GDM1 (cell line): ENCODE data around the gene ZNF554.

Source experiments
- DNase-seq: peaks from one replicate; lab custom pipeline; 2025; lab: John Stamatoyannopoulos, UW

The ZNF554 gene

DNA sequence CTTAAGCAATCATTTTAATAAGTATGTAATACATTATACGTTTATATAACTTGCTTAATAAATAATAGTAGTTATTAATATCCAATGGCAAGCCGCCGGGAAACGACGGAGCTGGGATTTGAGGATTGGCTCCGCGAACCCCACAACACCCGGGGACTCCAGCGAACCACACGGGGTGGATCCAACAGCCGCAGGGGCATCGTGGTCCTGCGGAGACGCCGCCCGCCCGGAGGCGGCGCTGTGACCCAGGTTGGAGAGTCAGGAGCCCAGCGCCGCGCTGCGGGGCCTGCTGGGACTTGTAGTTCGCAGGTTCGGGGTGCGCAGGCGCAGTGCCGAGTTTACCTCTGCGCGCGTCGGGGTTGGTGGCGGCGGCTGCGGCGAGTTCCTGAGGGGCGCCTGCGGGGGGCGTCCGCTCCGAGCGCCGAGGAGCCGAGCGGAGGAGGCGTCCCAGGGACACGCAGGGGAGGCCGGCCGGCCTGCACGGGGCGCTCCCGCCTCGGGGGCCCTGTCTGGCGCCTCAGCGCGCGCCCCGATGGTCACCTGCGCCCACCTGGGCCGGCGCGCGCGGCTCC lies at the start of gene ZNF554:
Gene ZNF554, plus strand, starts transcription at position 329 of the 572 bp plus-strand sequence. Its CDS starts 204 bp downstream, at position 533.
- DNase-seq = peak; percentile 95

GRCh38 chr19:2770055-2771013 lies 49.3 kb upstream of the ZNF554 start:
- peak; percentile 61 for DNase-seq

DNA sequence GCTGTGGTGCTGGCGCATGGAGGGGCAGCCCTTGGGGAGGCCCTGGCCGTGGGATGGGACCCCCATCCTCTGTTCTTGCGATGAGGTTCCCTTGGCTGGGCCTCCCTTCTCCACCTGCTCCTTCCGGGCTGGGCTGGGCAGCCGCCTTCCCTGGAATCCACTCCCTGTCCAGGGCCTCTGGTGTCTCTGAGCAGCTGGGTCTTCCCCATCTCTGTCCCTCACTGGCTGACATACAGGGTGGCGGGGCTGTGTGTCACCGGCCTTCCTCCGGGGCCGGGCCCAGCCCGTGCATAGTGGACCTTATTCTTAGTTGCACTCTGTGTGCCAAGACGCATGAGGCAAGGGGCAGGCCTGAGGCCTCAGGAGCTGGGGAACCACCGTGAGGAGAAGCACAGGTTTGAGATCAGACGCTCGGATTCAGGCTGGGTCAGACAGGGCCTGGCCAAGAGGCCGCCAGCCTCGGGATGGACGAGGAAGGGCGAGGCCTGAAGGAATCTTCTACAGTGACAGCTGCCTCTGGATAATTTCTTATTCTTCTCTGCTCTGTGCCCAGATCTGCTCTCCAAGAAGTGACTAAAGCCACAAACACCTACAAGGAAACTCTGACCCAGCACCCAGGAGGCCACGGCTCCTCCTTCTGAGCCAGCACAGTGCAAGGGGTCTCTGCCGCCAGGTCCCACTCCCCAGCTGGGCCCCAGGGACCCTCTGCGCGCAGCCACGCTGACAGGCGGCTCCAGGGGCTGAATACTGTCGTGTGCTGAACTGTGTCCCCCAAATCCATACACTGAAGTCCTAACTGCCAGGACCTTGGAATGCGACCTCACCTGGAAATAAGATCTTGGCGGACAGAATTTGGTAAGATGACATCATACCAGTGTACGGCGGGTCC lies 47.6 kb upstream of the ZNF554 start:
- no peak for DNase-seq

- DNase-seq = no peak
These were observed 45.5 kb upstream of the ZNF554 start for GRCh38 chr19:2774083-2774679.

DNA sequence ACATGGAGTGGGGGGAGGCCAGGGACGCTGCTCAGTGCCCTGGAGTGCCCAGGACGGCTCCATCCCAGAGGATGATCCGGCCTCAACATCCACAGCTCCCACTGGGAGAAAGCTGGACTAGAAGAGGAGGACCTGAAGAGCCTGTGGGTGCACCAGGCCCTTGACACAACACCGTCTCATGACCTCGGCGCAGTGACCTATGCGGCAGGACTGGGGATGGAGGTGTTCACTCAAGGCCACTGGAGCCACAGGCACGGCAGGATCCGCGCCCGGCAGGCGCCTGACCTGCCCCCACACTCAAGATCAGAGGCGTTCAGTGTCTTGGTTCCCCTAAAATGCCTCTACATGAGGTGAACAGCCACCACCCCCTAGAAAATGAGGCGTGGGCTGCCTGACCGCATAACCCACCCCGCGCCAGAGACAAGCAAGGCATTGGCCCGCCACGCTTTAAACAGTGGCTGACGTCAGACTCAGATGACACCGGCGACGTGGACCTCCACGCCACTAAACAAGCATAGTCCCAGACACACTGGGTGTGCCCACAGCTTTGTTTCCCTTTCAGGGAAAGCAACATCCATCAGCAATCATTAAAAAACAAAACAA lies 44.6 kb upstream of the ZNF554 start:
- DNase-seq = no peak

- DNase-seq = peak; percentile 52
These were observed 43.9 kb upstream of the ZNF554 start for GRCh38 chr19:2775556-2776430.

GRCh38 chr19:2777952-2778683 lies 41.5 kb upstream of the ZNF554 start:
- DNase-seq = no peak

DNA sequence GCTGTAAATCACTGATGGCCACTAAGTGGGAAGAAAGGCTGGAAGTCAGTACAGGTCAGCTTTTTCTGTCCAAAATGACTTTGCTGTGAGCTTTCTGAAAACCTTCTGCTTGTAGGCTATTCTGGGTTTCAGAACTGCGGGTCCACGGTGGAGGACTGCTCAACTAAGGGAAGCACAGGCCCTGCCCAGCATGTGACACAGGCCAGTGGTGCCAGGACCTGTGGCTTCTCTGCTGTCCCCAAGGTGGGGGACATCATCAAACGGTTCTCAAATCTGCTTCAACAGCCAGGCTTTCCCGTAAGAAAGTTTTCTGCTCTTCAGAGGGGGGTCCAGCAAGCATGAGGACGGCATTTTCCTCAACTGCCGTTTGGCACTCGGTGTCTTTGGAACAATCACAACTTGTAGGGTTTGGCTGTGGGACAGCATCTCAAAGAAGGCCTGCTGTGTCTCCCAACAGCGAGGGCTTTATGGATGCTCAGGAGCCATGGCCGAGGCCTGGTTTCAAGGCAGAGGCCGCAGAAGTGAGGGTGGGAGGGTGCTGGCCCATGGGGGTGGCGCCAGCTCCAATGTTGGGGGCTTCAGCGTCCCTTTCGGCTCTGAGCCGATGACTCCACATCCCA lies 40.4 kb upstream of the ZNF554 start:
- no peak for DNase-seq

DNA sequence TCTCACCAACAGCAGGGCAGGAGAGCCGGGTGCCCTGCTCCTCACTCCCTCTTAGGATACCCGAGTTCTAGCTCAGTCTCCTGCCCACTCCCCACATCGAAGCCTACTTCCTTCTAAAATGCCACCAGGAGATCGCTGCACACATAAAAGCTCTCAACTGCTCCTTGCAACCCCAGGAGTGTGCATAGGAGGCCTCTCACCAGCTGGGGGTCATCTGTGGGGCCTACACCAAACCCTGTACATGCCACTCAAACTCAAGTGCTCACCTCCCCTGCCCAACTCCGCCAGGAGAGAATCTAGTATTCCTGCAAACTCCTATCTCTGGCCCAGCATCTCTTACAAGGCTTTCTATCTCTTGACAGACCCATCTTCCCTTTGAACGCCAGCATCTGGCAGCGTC lies 39.4 kb upstream of the ZNF554 start:
- DNase-seq = no peak

- DNase-seq = no peak
These were observed 37.2 kb upstream of the ZNF554 start for GRCh38 chr19:2782329-2782935.

DNA sequence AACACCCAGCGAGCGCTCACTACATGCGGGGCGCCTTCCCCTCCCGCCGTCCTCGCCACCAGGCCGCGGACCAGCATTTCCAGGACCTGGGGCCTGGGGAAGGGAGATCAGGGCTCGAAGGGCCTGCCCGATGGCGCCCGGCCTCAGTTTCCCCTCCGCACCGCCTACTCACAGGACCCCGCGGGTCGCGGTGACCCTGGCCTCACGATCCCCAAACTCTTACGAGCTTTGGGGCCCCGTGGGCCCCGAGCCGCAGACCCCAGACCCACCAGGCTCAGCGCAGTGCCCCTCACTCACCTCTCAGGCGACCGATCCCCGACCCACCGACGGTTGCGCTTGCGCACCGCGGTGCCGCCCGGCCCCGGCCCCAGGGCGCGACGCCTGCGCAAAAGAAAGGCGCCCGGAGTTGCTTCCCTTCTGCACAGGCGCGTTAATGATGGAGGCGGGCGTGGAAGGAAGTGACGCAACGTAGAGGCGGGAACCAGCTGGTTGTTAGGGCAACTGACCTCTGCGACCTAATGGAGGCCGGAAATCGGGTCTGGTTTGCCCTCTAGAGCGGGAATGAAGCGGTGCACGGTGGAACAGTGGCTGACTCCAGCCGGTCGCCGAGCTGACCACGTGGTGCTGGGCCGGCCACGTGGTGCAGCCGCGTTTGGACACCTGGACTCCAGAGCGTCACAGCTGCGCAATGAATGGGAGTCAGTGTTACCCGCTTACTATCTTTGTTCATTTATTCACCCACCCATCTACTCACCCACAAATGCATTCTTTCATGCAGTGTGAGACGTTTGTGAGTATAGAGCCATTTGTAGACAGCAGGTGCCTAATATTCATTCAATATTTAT lies 36.5 kb upstream of the ZNF554 start, which contains the start of gene SGTA:
Gene SGTA, minus strand, starts transcription at position 338 of the 845 bp plus-strand sequence. CDS start 14,205 bp downstream, outside the sequence.
- peak; percentile 95 for DNase-seq

DNA sequence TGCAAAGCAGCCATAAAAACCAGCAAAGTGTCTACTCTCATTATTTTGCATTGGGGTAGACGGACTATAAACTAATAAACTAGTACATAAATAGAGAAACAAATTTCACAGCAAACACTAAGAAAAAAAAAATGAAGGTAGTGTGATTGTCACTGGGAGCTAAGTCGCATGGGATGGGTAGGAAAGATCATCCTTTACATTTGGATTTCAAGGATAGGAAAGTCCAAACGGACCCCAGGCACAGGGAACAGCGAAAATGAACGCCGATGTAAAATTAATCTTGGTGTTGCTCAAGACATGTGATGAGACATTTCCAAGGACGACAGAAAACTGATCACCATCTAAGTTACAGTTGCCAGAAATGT lies 35.9 kb upstream of the ZNF554 start:
- no peak for DNase-seq

DNA sequence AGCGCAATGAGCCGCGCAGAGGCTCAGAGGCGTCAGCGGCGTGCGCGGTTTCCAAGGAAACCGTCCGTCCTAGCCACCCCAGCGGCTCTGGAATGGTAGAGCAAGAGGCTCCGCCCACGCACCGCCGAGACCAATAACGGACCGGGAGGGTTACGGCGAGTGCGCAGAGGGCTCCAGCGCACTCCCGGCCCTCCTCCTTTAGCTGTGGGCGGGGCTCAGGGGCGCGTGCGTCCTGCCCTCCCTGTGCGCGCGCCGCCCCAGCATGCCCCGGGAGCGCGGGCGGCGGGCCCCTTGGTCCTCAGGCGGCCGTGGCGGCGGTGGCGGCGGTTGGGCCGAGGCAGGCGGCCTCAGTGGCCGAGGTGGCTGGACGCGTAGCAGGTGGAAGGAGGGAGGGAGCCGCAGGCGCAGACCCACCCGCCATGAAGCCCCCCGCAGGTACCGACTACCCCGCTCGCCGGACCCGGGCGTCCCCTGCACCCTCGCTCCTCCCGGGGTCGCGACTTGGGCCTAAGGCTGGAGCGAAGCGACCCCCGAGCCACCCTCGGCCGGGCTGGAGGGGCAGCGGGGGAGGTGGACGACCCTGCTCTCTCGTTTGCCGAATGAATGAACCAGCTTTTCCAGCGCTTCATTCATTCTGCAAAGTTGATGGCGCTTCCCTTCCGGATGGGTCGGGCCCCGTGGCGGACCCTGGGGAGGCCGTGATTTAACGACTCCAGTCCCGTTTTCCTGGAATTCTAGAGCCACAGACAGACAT lies 34.2 kb upstream of the ZNF554 start, which contains the start of gene THOP1:
Gene THOP1, plus strand, starts transcription at position 260 of the 754 bp plus-strand sequence. Its CDS starts 160 bp downstream, at position 420.
- peak; percentile 99 for DNase-seq

DNA sequence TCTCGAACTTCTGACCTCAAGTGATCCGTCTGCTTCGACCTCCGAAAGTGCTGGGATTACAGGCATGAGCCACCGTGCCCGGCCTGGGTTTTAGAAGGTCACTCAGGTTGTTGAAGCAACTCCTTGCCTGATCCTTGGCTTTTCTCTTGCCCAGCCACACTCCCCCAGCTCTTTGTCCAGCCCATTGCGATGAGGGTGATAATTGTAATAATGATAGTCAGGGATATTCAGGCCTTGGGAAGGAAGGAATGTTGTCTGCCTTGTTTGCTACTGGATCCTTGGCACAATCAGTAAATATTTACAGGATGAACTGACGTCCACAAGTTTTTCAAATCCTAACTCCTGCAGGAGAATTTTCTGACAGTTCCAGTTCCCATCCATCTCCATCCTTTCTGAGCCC lies 32.6 kb upstream of the ZNF554 start:
- no peak for DNase-seq

DNA sequence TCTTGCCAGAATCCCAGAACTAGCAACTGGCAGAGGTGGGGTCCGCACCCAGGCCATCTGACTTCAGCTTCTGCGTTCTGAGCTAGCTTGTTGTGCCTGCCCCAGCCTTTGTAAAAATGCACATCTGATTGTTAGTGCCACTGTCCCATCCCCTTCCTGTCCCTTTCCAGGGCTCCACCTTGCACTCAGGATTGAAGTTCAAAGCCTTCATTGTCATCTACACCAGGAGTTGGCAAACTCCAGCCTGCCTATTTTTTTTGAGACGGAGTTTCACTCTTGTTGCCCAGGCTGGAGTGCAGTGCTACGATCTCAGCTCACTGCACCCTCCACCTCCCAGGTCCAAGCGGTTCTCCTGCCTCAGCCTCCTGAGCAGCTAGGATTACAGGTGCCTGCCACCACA lies 31.4 kb upstream of the ZNF554 start:
- no peak for DNase-seq

GRCh38 chr19:2790194-2790556 lies 29.5 kb upstream of the ZNF554 start:
- DNase-seq = no peak
